ENCODE data around the gene POC5.
"Not testable (repeated sequence)": the region's sequence is repeated elsewhere in the genome, so short reads cannot be mapped to it uniquely, and the experiment has no call there.

Gene POC5

GRCh38 chr5:75706016-75706415 lies 11.2 kb downstream of the POC5 start:
- DNase-seq = no peak

DNA sequence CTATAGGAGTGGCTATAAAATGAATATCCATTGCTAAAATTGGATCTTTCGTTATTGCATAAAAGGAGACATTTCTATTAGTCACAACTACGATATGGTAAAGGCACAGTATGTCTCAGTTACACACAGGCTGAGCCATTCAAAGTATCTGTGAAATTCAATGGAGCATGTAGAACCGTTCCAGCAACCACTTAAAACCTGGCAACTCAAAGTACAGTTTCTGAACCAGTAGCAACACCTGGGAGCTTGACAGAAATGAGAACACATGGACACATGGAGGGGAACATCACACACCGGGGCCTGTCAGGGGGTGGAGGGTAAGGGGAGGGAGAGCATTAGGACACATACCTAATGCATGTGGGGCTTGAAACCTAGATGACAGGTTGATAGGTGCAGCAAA lies 15.4 kb downstream of the POC5 start:
- no peak for DNase-seq

GRCh38 chr5:75695472-75696351 lies 21.5 kb downstream of the POC5 start:
- DNase-seq = not testable (repeated sequence)

- no peak for DNase-seq
Observed at GRCh38 chr5:75694781-75695180, 22.5 kb downstream of the POC5 start.

DNA sequence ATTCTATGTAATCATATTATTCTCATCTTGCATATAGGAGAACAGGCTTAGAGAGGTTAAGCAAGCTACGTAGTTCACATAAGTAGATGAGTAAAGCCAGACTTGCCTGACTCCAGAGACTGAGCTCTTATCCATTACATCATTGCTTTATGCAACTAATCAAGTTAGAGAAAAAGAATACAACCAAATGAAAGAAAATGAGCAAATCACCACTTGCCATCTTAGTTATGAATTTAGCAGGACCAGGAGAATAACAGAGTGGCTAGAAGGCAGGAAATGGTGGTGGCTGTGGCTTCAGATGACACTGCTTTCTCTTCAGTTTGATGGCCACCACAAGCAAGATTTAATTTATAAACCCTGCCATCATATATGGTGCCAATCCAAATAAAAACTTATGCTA lies 26.6 kb downstream of the POC5 start:
- DNase-seq = no peak

DNA sequence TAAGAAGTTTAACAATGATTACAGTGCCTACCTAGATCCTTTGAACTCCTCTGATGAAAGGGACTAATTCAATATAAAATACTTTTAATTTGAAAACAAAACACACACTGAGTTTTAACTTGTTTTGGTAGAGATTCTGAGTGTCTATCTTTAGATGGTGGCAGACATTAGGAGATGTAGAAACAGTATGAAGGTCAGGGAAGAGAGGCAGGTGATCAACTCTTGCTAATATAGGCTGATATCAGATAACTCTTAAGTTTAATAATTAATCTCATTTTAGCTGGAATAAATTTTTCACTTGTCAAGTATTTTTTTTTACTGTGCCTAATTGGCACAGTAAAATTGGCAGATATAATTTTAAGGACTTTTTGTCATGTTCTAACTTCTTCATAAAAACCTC lies 30.8 kb downstream of the POC5 start:
- no peak for DNase-seq

GRCh38 chr5:75685141-75685540 lies 32.1 kb downstream of the POC5 start:
- DNase-seq = no peak

GRCh38 chr5:75681125-75681830 lies 36.0 kb downstream of the POC5 start:
- DNase-seq = no peak

GRCh38 chr5:75678155-75678554 lies 39.1 kb downstream of the POC5 start:
- no peak for DNase-seq

- no peak for DNase-seq
Observed at GRCh38 chr5:75677607-75678006, 39.6 kb downstream of the POC5 start.

DNA sequence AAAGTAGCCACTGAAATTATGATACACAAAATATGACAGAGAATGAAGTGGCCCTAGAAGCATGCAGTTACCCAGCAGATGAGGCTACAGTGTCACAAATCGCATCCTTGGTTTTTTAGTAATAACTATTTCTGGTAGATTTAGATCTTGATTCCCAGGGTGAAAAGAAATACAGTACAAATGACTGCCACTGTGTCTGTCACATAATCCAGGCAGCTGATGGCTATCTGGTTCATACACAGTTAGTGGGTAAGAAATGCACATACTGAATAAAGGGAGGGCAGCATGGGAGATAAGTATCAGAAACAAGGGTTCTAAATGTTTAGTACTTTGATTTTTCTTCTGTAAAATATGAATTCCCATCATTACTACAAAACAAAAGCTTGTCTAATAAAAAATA lies 41.5 kb downstream of the POC5 start:
- no peak for DNase-seq

DNA sequence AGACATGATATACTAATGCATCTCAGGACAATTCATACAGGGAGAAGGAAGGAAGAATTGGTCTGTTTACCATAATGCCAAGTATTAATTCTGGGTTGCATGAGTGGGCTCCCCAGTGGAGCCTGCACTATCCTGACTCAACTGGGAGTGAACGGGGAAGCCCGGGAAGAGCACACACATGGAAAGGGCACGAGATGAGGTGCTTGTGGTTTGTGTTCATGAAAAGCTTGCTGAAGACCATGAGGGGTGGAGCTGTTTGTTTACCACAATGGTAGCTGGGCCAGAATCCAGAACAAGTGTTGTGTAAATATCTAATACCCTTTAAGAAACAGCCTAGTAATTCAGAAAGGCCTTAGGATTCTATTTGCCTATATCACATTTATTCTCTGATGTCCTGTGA lies 44.6 kb downstream of the POC5 start:
- no peak for DNase-seq

- no peak for DNase-seq
Observed at GRCh38 chr5:75671506-75671905, 45.7 kb downstream of the POC5 start.

DNA sequence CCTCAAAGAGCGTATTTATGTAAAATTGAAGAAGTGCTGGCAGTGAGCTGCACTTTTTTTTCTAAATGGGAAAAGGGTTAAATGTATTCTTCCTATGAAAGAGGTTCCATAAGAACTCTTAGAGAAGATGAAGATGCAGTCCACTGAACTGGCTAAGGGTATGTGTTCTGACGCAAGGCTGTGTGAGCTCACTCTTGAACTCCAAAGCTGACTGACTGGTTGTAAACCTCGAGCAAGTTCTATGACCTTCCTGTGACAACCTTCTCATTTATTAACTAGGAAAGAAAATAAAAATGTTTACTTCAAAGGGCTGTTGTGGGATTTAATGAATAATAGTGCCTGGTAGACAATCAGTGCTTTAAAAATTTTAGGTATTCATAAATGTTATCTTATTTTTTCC lies 46.7 kb downstream of the POC5 start:
- DNase-seq = no peak

GRCh38 chr5:75668977-75669689 lies 48.1 kb downstream of the POC5 start:
- peak; percentile 15 for DNase-seq

- no peak for DNase-seq
Observed at GRCh38 chr5:75668445-75668844, 48.8 kb downstream of the POC5 start.

DNA sequence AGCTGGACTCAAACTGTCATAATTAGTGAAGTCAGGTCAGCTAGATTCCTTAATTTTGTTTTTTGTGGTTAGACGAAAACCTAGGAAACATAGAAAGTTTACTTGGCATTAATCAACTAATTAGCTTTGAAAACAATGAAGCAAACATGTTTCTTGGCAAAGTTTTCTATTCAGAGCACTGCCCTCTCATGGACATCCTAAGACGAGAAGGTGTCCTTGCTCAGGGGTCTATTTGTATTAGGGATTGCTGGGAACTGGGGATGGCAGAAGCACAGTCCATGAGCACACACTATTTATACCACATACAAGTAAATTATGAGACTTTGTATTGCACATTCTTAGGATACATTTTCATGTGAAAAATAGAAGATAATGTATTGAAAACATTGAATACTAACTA lies 49.7 kb downstream of the POC5 start:
- no peak for DNase-seq

GRCh38 chr5:75666801-75667200 lies 50.4 kb downstream of the POC5 start:
- no peak for DNase-seq

GRCh38 chr5:75664979-75665378 lies 52.3 kb downstream of the POC5 start:
- DNase-seq = no peak

- DNase-seq = no peak
Observed at GRCh38 chr5:75663579-75664284, 53.5 kb downstream of the POC5 start.

DNA sequence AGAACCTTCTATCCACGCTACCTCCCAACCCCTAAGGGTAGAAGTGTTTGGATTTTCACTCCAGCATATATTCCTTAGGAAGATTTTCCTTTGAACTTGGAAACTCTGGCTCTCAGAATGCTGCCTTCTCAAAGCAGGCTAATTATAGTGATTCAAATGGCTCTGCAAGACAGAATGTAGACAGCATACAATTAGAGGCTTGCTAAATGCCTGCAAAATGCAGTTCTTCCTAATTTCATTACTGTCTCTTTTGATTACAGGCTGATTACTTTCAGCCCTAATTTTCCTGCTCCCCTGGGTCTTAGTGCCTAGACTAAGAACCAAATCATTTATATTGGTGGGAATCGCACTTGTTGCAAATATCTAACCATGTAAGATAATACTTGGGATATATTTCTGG lies 55.2 kb downstream of the POC5 start:
- no peak for DNase-seq

DNA sequence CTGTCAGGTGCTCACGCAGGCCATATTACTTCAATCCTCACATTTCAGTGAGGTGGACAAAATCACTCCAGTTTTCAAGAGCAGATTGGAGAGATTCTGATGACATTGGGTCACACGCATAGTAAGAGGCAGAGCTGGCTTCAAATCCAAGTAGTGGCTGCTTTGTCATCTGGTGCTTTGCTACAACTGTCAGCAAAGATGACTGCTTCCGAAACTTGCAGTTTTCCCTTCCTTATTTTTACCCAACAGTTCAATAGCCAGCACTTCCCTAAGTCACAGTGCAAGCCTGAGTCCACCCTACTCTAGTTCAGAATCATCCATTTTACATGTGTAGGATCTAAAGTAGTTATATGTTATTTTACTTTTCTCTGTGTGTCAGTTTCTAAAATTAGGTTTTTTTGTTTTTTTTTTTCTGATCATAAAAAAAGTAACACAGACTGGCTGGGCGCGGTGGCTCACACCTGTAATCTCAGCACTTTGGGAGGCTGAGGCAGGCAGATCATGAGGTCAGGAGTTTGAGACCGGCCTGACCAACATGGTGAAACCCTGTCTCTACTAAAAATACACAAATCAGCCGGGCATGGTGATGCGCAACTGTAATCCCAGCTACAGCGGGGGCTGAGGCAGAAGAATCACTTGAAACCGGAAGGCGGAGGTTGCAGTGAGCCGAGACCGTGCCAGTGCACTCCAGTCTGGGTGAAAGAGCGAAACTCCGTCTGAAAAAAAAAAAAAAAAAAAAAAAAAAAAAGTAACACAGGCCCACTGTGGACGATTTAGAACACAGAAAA lies 56.4 kb downstream of the POC5 start:
- no peak for DNase-seq
